ENCODE data around the gene OPCML.

Gene OPCML

DNA sequence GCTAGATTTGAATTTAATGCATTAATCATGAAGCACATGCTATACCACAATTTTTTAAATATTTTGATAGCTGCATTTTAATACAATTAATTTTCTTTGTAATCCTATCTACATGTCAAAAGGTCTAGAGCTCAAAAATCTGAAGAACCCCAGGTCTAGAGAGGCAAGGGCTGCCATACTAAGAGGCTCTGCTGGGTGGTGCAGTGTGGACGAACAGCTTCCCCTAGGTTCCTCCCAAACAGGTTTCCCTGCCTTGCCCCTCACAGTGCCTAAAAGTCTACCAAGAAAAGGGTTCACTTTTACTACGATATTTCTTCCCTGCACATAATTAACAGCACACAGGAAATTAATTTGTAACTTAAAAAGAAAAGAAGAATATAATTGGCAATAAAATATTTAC lies 681.1 kb downstream of the OPCML start:
- H2BK12ac ChIP-seq (ENCODE audit: low read length), result no peak overlapping the region
- no peak overlapping the region for H3K4me2 ChIP-seq (ENCODE audit: insufficient read depth, low read length, poor library complexity, severe bottlenecking)
- H3K4me1 ChIP-seq (ENCODE audit: control insufficient read depth in 2 of 2, insufficient read depth in 1 of 2, low read depth in 1 of 2, low read length in 2 of 2), result no peaks in the 10 kb centered on the region
- no peaks in the 10 kb centered on the region for H3K79me1 ChIP-seq (ENCODE audit: low read depth, low read length)
- no peak overlapping the region for H3K9ac ChIP-seq (ENCODE audit: low read depth, low read length, poor library complexity)
- H3K27ac ChIP-seq (replicated peaks; ENCODE audit: low read length), result no peak overlapping the region
- no peak overlapping the region for H2BK120ac ChIP-seq (ENCODE audit: low read depth, low read length)
- no CpG with 5 or more reads among the region's 2 CpGs for WGBS, 2 donors (ENCODE audit: extremely low coverage in 2 of 2, insufficient read length in 2 of 2, insufficient replicate concordance in 1 of 2)
- H4K91ac ChIP-seq (ENCODE audit: low read depth, low read length, poor library complexity), result no peak overlapping the region
- H3K4ac ChIP-seq (ENCODE audit: low read length), result no peak overlapping the region
- H3K27me3 ChIP-seq (ENCODE audit: control insufficient read depth in 3 of 3, insufficient read depth in 3 of 3, low read depth in 1 of 3, low read length in 3 of 3), result no peaks in the 10 kb centered on the region
- H3K4me3 ChIP-seq (ENCODE audit: low read length in 2 of 2), result no peak overlapping the region
- H2AFZ ChIP-seq (ENCODE audit: low read length), result no peak overlapping the region
- H3K18ac ChIP-seq (ENCODE audit: low read length), result no peak overlapping the region
- DNase-seq (ENCODE audit: low spot score), result no peak
- no peak overlapping the region for H3K14ac ChIP-seq (ENCODE audit: low read length)
- peaks cover 2 to 9% of the 10 kb centered on the region in 2 donors for H3K9me3 ChIP-seq (replicated peaks in 1 of 2; ENCODE audit: control insufficient read depth in 2 of 2, insufficient read depth in 1 of 2, low read depth in 1 of 2, low read length in 2 of 2)
- H3K36me3 ChIP-seq (replicated peaks in 1 of 2; ENCODE audit: control insufficient read depth in 2 of 2, insufficient read depth in 2 of 2, low read length in 2 of 2), result no peaks in the 10 kb centered on the region
- no peak overlapping the region for H2BK15ac ChIP-seq (ENCODE audit: low read length)
- H2BK5ac ChIP-seq (ENCODE audit: low read length), result no peak overlapping the region
- no peak overlapping the region for H2AK5ac ChIP-seq (ENCODE audit: low read depth, low read length)
- no peak overlapping the region for H3K23ac ChIP-seq (ENCODE audit: low read depth, low read length, poor library complexity)
- H4K8ac ChIP-seq (ENCODE audit: low read depth, low read length), result no peak overlapping the region

DNA sequence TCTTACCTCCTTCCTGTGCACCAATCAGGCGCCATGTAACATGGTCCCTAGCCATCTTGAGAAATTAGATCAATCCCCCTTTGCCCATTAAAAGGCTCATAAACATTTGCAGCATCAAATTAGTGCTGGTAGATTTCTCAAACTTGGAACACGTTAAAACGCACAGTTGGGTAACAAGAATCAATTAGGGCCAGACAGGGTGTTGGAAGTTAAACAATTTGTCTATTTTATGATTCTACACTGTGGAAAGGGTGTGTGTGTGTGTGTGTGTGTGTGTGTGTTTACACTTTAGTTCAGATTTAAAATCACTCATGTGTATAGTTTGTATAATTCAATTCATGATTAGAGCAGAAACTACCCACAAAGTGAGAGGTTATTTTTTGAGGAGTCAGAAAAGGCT lies 682.0 kb downstream of the OPCML start:
- Histone ChIP-seq H3K27me3 (ENCODE audit: control insufficient read depth in 3 of 3, insufficient read depth in 3 of 3, low read depth in 1 of 3, low read length in 3 of 3) (no peaks in the 10 kb centered on the region), H3K4me2 (ENCODE audit: insufficient read depth, low read length, poor library complexity, severe bottlenecking) (no peak overlapping the region), H3K27ac (replicated peaks; ENCODE audit: low read length) (no peak overlapping the region), H3K9me3 (replicated peaks in 1 of 2; ENCODE audit: control insufficient read depth in 2 of 2, insufficient read depth in 1 of 2, low read depth in 1 of 2, low read length in 2 of 2) (peaks cover 0 to 8% of the 10 kb centered on the region in 2 donors), H4K91ac (ENCODE audit: low read depth, low read length, poor library complexity) (no peak overlapping the region), H3K23ac (ENCODE audit: low read depth, low read length, poor library complexity) (no peak overlapping the region), H2AK5ac (ENCODE audit: low read depth, low read length) (no peak overlapping the region), H3K18ac (ENCODE audit: low read length) (no peak overlapping the region), H2BK5ac (ENCODE audit: low read length) (no peak overlapping the region), H4K8ac (ENCODE audit: low read depth, low read length) (no peak overlapping the region), H2BK15ac (ENCODE audit: low read length) (no peak overlapping the region), H3K4me1 (ENCODE audit: control insufficient read depth in 2 of 2, insufficient read depth in 1 of 2, low read depth in 1 of 2, low read length in 2 of 2) (no peaks in the 10 kb centered on the region), H2BK120ac (ENCODE audit: low read depth, low read length) (no peak overlapping the region), H3K36me3 (replicated peaks in 1 of 2; ENCODE audit: control insufficient read depth in 2 of 2, insufficient read depth in 2 of 2, low read length in 2 of 2) (no peaks in the 10 kb centered on the region), H3K14ac (ENCODE audit: low read length) (no peak overlapping the region), H3K9ac (ENCODE audit: low read depth, low read length, poor library complexity) (no peak overlapping the region), H2BK12ac (ENCODE audit: low read length) (no peak overlapping the region), H2AFZ (ENCODE audit: low read length) (no peak overlapping the region), H3K4ac (ENCODE audit: low read length) (no peak overlapping the region), H3K4me3 (ENCODE audit: low read length in 2 of 2) (no peak overlapping the region), H3K79me1 (ENCODE audit: low read depth, low read length) (no peaks in the 10 kb centered on the region)
- DNase-seq (ENCODE audit: low spot score), result no peak
- WGBS, 2 donors (ENCODE audit: extremely low coverage in 2 of 2, insufficient read length in 2 of 2, insufficient replicate concordance in 1 of 2), result no CpG with 5 or more reads among the region's 3 CpGs

GRCh38 chr11:132848336-132848735 lies 684.0 kb downstream of the OPCML start:
- Histone ChIP-seq H3K9me3 (replicated peaks in 1 of 2; ENCODE audit: control insufficient read depth in 2 of 2, insufficient read depth in 1 of 2, low read depth in 1 of 2, low read length in 2 of 2) (no peaks in the 10 kb centered on the region), H2AK5ac (ENCODE audit: low read depth, low read length) (no peak overlapping the region), H2AFZ (ENCODE audit: low read length) (no peak overlapping the region), H3K14ac (ENCODE audit: low read length) (no peak overlapping the region), H3K4me3 (ENCODE audit: low read length in 2 of 2) (no peak overlapping the region), H3K27me3 (ENCODE audit: control insufficient read depth in 3 of 3, insufficient read depth in 3 of 3, low read depth in 1 of 3, low read length in 3 of 3) (no peaks in the 10 kb centered on the region), H2BK12ac (ENCODE audit: low read length) (no peak overlapping the region), H2BK120ac (ENCODE audit: low read depth, low read length) (no peak overlapping the region), H4K91ac (ENCODE audit: low read depth, low read length, poor library complexity) (no peak overlapping the region), H4K8ac (ENCODE audit: low read depth, low read length) (no peak overlapping the region), H3K23ac (ENCODE audit: low read depth, low read length, poor library complexity) (no peak overlapping the region), H3K36me3 (replicated peaks in 1 of 2; ENCODE audit: control insufficient read depth in 2 of 2, insufficient read depth in 2 of 2, low read length in 2 of 2) (no peaks in the 10 kb centered on the region), H2BK5ac (ENCODE audit: low read length) (no peak overlapping the region), H3K9ac (ENCODE audit: low read depth, low read length, poor library complexity) (no peak overlapping the region), H2BK15ac (ENCODE audit: low read length) (no peak overlapping the region), H3K4ac (ENCODE audit: low read length) (no peak overlapping the region), H3K4me1 (ENCODE audit: control insufficient read depth in 2 of 2, insufficient read depth in 1 of 2, low read depth in 1 of 2, low read length in 2 of 2) (no peaks in the 10 kb centered on the region), H3K27ac (replicated peaks; ENCODE audit: low read length) (no peak overlapping the region), H3K79me1 (ENCODE audit: low read depth, low read length) (no peaks in the 10 kb centered on the region), H3K18ac (ENCODE audit: low read length) (no peak overlapping the region), H3K4me2 (ENCODE audit: insufficient read depth, low read length, poor library complexity, severe bottlenecking) (no peak overlapping the region)
- DNase-seq (ENCODE audit: low spot score), result no peak
- no CpG with 5 or more reads among the region's 2 CpGs for WGBS, 2 donors (ENCODE audit: extremely low coverage in 2 of 2, insufficient read length in 2 of 2, insufficient replicate concordance in 1 of 2)

GRCh38 chr11:132846075-132846474 lies 686.2 kb downstream of the OPCML start:
- no peak overlapping the region for H2BK15ac ChIP-seq (ENCODE audit: low read length)
- no peak overlapping the region for H2AK5ac ChIP-seq (ENCODE audit: low read depth, low read length)
- no peak overlapping the region for H3K27ac ChIP-seq (replicated peaks; ENCODE audit: low read length)
- H3K4me1 ChIP-seq (ENCODE audit: control insufficient read depth in 2 of 2, insufficient read depth in 1 of 2, low read depth in 1 of 2, low read length in 2 of 2), result no peaks in the 10 kb centered on the region
- no peak overlapping the region for H2BK5ac ChIP-seq (ENCODE audit: low read length)
- H3K4ac ChIP-seq (ENCODE audit: low read length), result no peak overlapping the region
- no peak for DNase-seq (ENCODE audit: low spot score)
- H3K14ac ChIP-seq (ENCODE audit: low read length), result no peak overlapping the region
- H3K79me1 ChIP-seq (ENCODE audit: low read depth, low read length), result no peaks in the 10 kb centered on the region
- no peak overlapping the region for H4K8ac ChIP-seq (ENCODE audit: low read depth, low read length)
- no peak overlapping the region for H2AFZ ChIP-seq (ENCODE audit: low read length)
- no peak overlapping the region for H3K18ac ChIP-seq (ENCODE audit: low read length)
- no peaks in the 10 kb centered on the region for H3K9me3 ChIP-seq (replicated peaks in 1 of 2; ENCODE audit: control insufficient read depth in 2 of 2, insufficient read depth in 1 of 2, low read depth in 1 of 2, low read length in 2 of 2)
- H3K36me3 ChIP-seq (replicated peaks in 1 of 2; ENCODE audit: control insufficient read depth in 2 of 2, insufficient read depth in 2 of 2, low read length in 2 of 2), result no peaks in the 10 kb centered on the region
- no peak overlapping the region for H3K9ac ChIP-seq (ENCODE audit: low read depth, low read length, poor library complexity)
- no peak overlapping the region for H2BK120ac ChIP-seq (ENCODE audit: low read depth, low read length)
- H4K91ac ChIP-seq (ENCODE audit: low read depth, low read length, poor library complexity), result no peak overlapping the region
- H3K4me3 ChIP-seq (ENCODE audit: low read length in 2 of 2), result no peak overlapping the region
- no peak overlapping the region for H3K4me2 ChIP-seq (ENCODE audit: insufficient read depth, low read length, poor library complexity, severe bottlenecking)
- no peak overlapping the region for H3K23ac ChIP-seq (ENCODE audit: low read depth, low read length, poor library complexity)
- no CpG with 5 or more reads among the region's 4 CpGs for WGBS, 2 donors (ENCODE audit: extremely low coverage in 2 of 2, insufficient read length in 2 of 2, insufficient replicate concordance in 1 of 2)
- no peaks in the 10 kb centered on the region for H3K27me3 ChIP-seq (ENCODE audit: control insufficient read depth in 3 of 3, insufficient read depth in 3 of 3, low read depth in 1 of 3, low read length in 3 of 3)
- no peak overlapping the region for H2BK12ac ChIP-seq (ENCODE audit: low read length)
